HEK293 (cell line): Measurements from ENCODE around the gene PLAC8L1.

Experiments
- CTCF ChIP-seq: fragments of 450-650 bp; formaldehyde crosslinking; IDR thresholded peaks from 2 replicates; pipeline ENCODE4 v1.5.1; 2016; ENCODE audit warnings: missing biosample characterization, missing genetic modification characterization
- GLI4 ChIP-seq: fragments of 450-650 bp; formaldehyde crosslinking; IDR thresholded peaks from 2 replicates; pipeline ENCODE4 v1.5.1; 2016; ENCODE audit warnings: missing biosample characterization, missing genetic modification characterization
- HOXC10 ChIP-seq: sonication (generic); formaldehyde crosslinking; IDR thresholded peaks from 2 replicates; pipeline ENCODE4 v1.8.1; 2023; ENCODE audit warnings: mild to moderate bottlenecking, missing genetic modification reagents
- TCF7L2 ChIP-seq: IDR thresholded peaks from 2 replicates; pipeline ENCODE4 v1.6.1; 2011; ENCODE audit warnings: low read depth, mild to moderate bottlenecking, inconsistent platforms, low read length, moderate library complexity, borderline replicate concordance
- YY1 ChIP-seq: fragments of 450-650 bp; formaldehyde crosslinking; IDR thresholded peaks from 2 replicates; pipeline ENCODE4 v1.5.1; 2018; ENCODE audit warnings: missing biosample characterization, missing genetic modification characterization
- ZFP37 ChIP-seq: fragments of 450-650 bp; formaldehyde crosslinking; IDR thresholded peaks from 2 replicates; pipeline ENCODE4 v1.5.1; 2016; ENCODE audit warnings: missing biosample characterization, missing genetic modification characterization
- ZNF274 ChIP-seq, 2 experiments: fragments of 200-500 bp in 1 of 2; fragments of 450-650 bp in 1 of 2; sonication (Bioruptor generic) in 1 of 2; formaldehyde crosslinking in 1 of 2; IDR thresholded peaks; 2 replicates each; pipeline versions ENCODE4 v1.5.1 to v1.6.1; 2014 to 2016; ENCODE audit warnings: borderline replicate concordance in 1 of 2, inconsistent platforms in 1 of 2, low read length in 1 of 2, missing biosample characterization in 1 of 2, missing genetic modification characterization in 1 of 2
- ZNF311 ChIP-seq: fragments of 450-650 bp; formaldehyde crosslinking; IDR thresholded peaks from 2 replicates; pipeline ENCODE4 v1.5.1; 2017; ENCODE audit warnings: missing biosample characterization, missing genetic modification characterization, borderline replicate concordance
- ZNF449 ChIP-seq: fragments of 450-650 bp; formaldehyde crosslinking; IDR thresholded peaks from 2 replicates; pipeline ENCODE4 v1.5.1; 2017; ENCODE audit warnings: missing biosample characterization, mild to moderate bottlenecking, missing genetic modification characterization, moderate library complexity
- ZSCAN16 ChIP-seq: fragments of 450-650 bp; formaldehyde crosslinking; IDR thresholded peaks from 2 replicates; pipeline ENCODE4 v1.5.1; 2016; ENCODE audit warnings: missing biosample characterization, missing genetic modification characterization

DNA sequence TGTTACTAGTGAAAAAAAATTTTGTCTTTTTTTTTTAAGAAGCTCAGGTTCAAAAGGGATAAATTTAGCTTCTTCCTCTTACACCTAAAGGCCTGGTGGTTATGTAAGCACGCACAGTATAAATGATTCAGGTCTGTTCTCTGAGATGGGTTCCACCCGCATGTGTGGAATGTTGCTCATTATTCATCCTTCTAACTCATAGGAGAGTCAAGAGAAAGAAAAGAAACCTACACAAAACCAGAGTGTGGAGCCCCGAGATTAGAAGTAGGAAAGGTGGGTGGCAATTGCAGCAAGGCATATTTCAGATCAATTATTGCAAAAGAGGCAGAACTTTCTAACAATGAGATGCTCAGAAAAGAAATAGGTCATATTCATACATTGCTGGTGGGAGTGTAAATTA lies 13.5 kb downstream of the PLAC8L1 start:
- TF ChIP-seq CTCF (tag by site-specific recombination): no peak
- TF ChIP-seq YY1 (tag by site-specific recombination): no peak
- TF ChIP-seq GLI4 (tag by site-specific recombination): no peak
- TF ChIP-seq HOXC10 (CRISPR knock-in tag): no peak
- TF ChIP-seq ZNF311 (tag by site-specific recombination): no peak
- no peak for TF ChIP-seq ZSCAN16 (tag by site-specific recombination)
- TF ChIP-seq ZFP37 (tag by site-specific recombination): no peak
- TF ChIP-seq ZNF274 (IDR thresholded peaks at IDR 0.05; ENCODE audit: low read length): no peak
- TF ChIP-seq ZNF274 (tag by site-specific recombination; IDR thresholded peaks at IDR 0.05; ENCODE audit: borderline replicate concordance): no peak
- no peak for TF ChIP-seq TCF7L2
- no peak for TF ChIP-seq ZNF449 (tag by site-specific recombination)
